ENCODE measurements around the gene SORBS1.

SORBS1 gene

DNA sequence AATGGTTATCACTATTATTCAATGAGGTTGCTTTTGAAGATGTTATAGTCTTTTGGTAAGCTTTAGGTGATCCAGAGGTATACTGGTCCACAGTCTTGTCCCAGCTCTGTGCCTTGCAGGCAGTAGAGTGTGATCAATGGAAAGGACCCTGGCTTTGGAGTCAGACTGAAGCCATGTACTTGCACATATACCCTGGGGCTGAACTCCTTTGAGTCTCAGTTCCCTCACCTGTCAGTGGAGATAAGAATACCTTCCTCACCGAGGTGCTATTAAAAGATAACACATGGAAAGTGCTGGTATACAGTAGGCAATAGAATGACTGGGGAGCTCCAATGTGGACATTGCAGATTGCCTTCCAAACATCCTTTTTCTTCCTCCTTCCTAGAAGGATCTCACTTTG is 254.3 kb downstream of the SORBS1 start:
- no peak for FAIRE-seq

DNA sequence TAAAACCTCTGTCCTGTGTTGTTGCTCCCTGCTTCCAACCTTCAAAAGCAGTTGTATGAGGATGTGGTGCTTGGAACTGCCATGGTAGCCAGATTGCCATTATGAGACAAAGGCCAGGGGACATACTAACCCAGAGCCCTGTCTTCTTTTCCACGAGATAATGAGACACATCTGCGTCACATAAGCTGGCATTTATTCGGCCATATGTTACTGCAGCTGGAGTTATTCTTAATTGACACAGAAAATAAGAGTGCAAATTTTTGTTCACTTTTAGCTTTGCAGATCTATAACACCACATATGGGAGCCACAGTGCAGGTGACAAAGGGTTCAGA is 254.9 kb downstream of the SORBS1 start:
- no peak for FAIRE-seq

DNA sequence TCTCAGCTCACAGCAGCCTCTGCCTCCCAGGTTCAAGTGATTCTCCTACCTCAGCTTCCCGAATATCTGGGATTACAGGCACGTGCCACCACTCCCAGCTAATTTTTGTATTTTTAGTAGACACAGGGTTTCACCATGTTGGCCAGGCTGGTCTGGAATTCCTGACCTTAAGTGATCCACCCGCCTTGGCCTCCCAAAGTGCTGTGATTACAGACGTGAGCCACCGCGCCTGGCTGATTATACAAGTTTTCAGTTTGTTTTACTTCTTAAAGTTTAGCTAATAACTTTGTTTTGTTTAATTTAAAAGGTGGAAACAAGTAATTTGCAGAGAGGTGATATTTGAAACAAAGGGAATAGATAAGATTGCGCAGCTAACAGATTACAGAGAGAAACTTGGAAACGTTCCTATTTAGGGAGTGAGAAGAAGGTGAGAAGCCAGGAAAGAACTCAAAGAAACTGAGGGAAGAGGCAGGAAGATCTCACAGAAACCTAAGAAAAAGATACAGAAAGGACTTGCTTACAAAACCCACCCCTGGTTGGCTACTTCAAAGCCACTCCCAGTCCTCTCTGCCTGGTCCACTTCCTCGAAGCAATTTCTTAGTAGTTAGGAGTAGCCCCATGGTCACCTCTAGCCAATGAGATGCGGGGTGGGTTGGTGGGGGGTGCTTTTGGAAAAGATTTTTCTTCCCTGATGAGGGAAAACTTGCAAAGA is 255.4 kb downstream of the SORBS1 start:
- no peak for FAIRE-seq

DNA sequence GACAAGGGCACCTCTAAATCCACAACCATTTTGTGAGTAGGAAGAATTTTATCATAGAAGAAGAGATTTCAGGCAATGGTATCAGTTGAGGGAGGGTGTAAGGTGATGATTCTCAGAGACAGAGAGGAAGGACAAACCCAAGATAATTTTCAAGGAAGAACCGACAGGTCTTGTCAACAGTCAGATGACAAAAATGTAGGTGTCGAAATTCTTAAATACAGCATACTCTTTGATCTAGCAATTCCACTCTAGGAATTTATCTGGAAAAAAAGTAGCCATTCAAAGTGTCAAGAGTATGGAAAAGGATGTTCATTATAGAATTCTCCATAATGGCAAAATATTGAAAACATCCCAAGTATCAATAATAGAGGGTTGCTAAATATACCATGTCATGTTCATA is 256.2 kb downstream of the SORBS1 start:
- FAIRE-seq: no peak

DNA sequence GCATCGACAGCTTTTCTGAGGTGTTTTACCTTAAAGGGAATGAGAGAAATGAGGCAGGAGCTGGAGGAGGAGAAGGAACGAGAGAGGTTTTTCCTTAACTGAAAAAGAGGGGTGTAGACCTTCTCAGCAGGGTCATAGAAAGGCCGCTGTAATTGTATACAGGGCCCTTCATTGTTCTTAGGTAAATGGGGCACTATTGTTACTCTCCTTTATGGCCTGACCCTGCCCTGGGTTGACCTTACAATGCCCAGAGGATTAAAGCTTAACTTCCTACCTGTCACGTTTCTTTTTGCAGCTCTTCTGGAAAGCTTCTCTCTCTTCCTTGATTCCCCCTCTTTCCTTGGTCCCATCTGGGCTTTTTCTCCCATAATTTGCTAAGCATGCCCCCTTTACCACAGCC is 256.7 kb downstream of the SORBS1 start:
- no peak for FAIRE-seq

DNA sequence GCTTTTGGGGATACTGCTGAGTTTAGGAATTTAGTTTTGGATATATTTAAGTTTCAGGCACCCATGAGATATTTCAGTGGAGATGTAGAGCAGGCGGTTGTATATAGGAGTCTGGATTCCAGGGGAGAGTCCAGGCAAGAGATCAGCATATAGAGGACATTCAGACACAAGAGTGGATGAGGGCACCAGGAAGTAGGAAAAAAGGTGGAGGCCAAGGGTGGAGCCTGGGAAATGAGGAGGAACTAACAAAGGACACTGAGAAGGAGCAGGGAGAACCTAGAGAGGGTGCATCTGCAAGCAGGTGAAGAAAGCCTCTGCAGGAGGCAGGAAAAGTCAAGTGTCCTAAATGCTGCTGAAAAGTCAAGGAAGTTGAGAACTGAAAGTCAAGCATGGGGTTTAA is 257.2 kb downstream of the SORBS1 start:
- FAIRE-seq: no peak

DNA sequence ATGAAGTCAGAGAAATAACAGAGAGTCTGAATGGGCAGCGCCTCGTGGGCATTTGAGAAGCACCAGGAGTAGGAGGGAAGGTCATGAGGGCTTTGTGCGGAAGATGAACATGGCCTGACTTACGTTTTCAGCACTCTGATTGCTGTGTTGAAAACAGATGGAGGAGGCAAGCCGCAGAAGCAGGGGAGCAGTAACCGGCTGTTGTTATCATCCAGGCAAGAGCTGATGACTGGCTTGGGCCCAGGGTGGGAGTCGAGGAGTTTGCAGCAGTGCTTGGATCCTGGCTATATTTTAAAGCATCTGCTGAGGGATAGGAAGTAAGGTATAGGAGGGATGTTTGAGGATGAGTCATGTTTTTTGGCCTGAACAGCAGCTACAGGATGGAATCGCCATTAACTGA is 257.6 kb downstream of the SORBS1 start:
- no peak for FAIRE-seq

DNA sequence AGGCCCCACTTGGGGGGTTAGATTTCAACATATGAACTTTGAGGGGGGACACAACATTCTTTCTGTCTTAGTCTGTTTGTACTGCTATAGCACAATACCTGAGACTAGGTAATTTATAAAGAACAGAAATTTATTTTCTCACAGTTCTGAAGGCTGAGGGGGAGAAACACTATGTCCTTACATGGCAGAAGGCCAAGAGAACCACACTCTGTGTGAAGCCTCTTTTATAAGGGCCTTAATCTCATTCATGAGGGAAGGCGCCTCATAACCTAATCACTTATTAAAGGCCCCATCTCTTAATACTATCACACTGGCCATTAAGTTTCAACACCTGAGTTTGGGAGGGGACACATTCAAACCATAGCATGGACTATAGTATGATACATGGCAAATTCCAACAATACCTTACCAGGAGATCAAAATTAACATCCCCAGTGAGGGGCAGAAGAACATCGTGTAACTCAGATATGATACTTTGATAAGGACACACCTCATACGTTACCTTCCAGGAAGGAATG is 261.1 kb downstream of the SORBS1 start:
- no peak for FAIRE-seq

DNA sequence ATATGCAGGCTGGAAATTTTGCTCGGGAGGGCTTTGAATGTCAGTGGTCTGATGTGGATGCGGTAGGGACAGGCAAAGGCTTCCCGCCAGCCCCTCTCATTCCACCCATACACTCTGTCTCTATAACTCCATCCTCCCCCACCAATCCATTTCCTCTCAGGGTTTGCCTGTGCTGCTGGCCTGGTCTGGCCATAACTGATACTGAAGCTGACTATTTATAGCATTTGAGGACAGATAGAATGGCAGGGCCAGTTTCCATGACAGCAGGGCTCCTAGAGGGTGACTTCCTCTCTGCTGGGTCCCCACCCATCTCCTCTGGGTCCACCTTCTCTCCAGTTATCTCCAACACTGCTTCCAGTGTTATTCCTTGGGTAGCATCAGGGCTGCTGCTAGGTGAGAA is 263.8 kb downstream of the SORBS1 start:
- no peak for FAIRE-seq

DNA sequence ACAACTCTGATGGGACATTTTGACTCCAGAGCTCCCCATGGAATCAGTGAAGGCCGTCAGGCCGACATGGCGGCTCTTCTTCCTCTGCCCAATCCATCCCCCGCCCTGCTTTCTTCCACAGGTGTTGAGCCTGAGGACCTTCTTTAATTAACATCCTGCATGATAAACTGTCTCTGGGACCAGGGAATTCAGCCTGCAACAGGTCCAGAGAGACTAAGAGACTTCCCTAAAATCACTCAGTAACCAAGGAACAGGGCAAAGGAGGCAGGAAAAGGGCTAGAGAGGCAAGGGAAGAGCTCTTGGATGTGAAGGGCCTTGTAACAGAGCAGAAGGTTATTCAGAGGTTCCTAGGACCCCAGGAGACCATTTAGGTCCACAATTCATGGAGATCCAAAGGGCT is 264.4 kb downstream of the SORBS1 start:
- no peak for FAIRE-seq

DNA sequence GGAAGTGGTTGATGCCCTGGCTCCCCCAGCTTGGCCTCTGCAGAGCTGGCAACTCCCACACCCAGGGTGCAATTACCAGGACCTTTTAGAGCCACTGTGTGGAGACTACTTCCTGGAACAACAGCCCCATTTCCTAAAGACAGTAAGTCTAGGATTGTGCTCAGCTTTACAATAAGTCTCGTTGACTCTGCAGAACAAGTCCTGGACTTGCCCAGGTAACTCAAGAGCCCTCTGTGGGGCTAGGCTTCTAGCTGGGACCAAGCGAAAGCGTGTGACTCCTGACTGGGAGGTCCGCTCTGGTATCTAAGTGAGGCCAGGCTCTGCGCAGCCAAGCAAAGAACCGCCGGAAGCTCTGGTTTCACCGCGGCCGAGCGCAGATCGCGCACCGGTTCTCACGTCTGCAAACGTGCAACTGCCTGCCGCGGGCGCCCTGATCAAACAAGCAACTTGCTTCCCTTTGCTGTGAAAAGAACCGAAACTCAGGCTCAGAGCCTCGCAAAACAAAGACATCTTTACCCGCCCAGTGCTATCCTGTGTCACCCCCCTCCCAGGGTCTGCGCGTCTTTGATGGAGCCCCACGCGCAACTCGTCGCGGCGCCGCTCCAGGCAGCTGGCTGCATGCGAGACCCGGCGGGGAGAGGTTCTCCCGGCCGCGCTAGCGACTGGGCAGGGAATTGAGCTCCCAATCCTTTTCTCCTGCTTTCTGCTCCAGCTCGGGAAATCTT is 266.0 kb downstream of the SORBS1 start:
- no peak for FAIRE-seq

DNA sequence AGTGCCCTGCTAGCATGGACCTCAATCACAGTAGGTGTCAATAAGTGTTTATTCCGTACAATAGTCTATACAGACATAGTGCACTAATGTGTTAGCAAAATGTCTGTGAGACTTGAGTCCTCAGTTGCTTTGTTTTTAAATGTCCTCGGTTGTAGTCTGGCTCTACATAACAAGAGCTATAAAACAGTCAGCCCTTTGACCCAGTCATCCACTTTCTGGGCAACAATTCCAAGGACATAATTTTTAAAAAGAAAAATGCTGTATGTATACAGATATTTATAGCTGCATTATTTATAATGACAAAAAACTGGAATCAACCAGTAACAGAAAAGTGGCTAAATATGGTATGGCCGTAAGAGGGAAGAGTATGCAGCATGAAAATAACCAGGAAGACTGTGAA is 267.5 kb downstream of the SORBS1 start:
- no peak for FAIRE-seq

DNA sequence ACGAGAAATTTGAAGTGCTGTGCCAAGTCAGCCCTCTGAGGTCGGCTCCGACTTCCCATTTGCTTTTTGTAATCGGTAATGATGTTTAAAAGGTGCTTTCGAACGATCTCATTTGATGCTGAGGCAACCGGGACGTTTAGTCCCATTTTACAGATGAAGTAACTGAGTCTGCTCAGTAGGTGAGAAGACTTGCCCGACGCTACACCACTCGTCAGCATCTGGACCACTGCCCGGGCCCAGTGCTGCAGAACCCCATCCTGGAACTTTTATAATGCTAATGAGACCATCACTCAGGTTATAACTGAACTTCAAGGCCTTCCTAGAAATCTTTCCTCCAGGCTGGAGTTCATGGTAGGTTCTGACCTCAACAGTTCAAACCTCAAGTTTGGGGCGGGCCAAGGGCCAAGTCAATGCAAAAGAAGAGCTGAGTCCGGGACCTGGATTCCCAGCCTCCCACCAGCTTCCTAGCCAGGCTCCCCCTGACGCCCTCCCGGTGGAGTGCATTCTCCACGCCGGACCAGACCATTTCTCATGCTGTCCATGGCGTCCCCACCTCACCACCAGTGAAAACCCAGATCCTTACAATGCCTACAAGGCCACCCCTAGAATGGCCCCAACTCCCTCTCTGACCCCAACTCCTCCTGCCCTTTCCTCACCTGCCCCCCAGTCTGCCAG is 269.7 kb downstream of the SORBS1 start:
- FAIRE-seq: no peak

DNA sequence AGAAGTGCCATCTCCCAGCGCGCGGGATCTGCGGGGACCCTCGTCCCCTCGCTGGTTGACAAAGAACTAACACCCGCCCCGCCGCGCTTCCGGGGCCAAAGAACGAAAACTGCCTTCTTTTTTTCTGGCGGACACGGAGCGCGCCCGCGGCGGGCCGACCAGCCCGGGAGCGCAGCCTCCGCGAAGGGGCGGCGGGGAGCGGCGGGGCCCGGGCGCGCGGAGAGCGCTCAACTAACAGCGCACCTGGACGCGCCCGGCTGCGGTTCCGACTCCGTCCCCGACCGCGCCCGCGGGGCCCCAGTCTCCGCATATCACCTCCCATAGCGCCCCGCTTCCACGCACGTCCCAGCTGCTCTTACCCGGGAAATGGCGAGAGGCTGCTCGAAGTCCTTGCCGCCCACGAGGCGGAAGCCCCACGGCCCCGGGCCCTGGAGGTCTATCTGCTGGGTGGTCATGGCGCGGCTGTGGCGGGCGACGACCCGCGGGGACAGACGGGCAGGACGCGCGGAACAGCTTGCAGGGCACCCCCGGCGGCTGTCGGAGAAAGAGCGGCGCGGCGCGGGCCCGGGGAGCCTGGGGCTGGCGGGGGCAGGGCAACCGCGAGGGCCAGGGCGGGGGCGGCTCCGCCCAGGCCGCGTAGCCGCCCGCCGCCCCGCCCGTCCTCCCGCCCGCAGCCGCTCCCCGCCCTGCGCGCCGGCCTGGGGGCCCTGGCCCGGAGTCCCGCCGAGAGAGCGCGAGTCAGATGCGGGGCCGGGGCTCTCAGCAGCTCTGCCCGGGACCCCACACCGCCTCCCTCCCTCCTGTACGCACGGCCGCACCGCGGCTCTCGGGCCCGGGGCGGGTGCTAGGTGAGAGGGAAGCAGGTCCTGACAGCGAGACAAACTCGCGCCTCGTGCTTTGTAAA is 270.5 kb downstream of the SORBS1 start, which contains the start of gene PDLIM1:
TSS of gene PDLIM1 (minus strand) at position 543 of the 904 bp plus-strand sequence. CDS start at position 455, 88 bp downstream.
- FAIRE-seq: no peak

DNA sequence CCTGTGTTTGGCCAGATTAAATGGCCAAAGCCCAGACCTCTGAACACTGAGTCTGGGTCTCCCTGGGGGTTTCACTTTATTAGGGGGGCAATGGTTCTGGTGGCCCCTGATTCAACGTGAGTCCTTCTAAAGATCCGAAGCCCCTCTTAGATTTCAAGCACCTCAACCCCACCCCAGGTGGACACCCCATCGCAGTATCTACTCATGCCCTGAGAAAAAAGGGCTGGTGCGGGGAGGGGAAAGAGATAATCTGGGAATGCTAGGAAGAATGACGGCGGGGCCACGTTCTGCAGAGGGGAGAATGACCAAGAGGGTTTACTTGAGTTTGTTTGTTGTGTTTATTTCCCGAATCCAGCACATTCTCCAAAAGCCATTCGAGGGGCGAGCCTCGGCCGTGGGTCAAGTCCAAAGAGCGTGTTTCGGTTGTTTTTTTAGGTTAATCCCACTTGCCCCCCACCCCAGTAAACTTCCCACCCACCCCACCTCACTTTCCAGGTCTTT is 271.2 kb downstream of the SORBS1 start:
- FAIRE-seq: no peak

DNA sequence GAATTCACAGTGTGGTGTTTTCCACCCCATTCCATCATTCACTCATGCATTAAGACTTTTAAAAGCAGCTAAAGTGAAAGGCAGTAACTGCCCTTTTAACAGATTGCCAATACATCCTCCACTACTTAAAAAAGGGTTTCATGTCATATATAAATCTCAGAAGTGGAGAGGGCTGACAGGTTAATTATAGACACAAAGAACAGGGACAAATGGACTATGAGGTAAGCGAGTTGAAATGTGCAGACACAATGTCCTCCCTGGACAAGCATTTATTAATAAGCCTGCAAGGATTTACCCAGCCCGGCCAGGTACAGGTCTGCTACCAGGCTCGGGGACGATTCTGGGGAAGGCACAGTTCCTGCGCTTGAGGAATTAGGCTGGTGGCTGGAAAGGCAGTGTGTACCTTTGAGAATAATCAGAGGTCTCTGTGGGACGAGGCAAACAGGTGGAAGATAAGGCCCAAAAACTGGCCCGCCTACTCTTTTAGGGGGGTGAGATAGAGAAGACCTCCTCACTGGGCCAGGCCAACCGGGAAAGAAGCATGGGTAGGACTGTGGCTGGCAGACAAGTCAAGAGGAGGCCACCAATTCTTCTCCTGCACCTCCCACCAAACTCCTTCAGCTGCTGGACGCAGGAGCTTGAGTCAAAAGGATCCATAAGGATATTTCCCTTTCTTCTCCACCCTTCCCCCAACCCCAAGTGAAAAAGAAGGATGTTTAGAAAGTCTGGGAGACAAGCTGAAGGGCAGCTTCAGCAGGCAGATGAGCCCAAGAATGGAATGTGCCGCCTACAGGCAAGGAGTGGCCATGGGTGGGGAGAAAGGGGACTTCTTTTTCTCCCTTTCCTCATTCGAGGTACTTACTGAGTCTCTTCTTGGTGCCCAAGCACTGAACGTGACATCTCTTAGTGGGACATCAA is 271.9 kb downstream of the SORBS1 start:
- no peak for FAIRE-seq

DNA sequence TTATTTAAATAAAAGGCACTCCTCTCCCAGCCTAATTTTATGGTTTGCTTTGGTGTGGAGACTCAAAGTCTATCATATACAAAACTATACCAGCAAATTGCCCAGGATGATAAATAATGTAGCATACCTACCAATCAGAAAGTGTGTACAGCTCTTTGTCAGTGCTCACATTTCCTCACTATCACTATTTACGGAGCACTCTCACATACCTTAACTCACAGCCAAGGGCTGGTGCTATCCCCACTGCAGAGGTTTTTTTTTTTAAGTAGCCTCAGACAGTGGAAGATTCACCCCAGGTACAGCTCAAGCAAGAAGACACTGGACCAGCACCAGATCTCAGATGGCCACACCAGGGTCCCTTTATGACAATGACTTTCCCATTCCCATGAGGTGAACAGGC is 272.9 kb downstream of the SORBS1 start:
- no peak for FAIRE-seq

DNA sequence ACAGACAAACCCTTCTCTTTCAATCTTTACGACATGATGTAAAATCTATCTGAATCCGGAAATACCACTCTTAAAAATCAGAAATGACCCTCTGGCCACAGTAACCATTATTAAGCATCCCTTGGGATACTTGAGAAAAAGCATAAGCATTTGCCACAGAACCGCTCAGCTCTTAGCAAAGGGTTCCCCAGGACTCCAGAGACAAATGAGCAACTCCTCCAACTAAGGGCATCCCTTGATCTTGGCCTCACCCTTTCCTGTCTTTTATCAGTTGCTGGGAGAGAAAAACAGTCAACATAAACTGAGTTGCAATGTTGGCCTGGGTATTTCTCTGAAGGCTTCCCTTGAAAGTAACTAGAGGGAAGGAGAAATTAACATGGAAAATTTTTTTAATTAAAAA is 273.9 kb downstream of the SORBS1 start:
- no peak for FAIRE-seq

DNA sequence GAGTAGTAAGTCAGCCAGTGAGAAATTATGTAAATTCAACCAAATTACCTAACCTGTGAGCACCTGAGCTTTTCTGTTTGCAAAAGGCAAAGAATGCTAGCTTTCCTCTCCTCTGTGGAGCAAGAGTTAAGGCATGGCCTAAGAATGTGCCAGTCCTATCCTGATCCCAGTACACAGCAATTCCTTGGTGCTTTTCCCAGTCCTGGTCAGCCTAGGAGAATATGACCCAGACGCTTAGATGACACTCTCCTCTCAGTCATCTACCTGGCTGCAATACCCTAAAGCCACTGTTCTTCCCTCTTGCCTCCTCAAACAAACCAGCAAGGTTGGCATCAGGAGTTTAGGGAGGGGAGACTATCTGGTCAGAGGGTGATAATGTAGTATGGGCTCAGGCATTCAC is 274.5 kb downstream of the SORBS1 start:
- FAIRE-seq: no peak

DNA sequence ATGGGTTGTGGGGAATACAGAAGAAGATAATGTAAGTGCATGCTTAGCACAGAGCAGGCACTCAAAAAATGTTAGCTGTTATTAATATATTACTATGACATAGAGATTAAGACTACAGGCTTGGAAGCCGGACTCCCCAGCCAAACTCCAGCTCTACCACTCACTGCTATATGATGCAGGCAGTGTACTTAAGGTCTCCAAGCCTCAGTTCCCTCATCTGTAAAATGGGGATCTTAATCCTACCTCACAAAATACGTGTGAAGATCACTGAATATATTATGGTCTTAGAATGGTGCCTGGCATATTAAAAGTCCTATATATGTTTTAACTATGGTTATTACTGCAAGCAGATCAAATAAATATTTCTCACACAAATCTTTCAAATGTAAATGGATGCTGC is 275.6 kb downstream of the SORBS1 start:
- no peak for FAIRE-seq

DNA sequence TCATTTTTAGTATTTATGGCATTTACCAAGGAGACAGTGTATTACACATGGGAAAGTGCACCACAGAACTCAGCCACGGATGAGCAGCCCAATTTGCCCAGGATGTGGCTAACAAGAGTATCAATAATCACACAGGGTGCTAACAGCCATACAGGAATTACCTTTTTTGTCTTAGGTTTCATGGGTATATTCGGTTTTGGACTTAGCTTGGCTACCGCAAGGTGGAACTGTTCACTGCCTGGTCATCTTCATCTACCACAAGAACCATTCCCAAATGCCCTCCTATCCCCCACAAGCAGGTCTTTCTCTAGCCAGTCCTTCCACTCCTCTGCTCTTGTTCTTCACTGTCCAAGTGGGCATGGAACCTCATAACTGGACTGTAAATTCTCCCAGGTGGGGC is 276.4 kb downstream of the SORBS1 start:
- no peak for FAIRE-seq

DNA sequence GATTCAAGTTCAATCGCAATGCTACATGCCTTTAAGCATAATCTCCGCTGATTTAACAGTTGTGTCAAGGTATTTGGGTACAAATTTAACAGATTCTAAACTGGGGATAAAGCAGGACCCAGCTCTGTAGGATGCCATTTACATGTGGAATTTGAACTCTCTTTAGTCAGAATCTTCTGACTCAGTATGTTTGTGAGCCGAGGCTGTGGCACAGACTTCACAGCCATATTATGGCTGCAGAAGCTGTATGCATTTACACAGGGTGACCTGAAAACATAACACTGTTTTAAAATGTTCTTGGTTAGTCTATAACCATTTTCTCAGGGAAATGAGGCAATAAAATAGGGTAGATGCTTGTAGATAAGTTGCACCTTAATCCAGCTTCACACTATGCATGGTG is 279.1 kb downstream of the SORBS1 start:
- FAIRE-seq: no peak
